ENCODE results near the gene SVOPL.

The SVOPL gene

DNA sequence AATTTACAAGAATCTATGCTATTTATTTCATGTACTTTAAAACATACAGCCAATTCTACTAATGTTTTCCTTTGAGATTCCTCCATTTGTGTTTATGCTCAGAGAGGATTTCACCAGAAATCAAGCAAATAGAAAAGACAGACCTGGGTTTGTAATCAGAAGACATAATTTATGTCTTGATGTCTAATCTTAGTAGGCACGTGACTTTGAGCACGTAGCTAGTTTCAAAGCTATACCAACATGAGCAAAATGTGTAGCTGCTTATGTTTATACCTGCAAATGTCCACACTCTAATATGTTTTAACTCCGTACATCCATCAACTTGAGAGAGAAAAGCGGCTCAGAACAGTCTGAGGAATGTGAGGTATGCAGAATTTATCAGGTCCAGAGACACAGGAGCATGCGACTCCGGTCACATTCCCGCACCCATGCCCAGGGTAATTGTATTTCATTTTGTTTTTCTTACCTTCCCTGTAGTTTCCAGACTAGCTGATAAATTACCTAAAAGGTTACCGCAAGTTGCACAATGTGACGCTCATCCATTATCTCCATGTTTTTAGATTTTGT, 40.0 kb downstream of the SVOPL start:
- DNase-seq (ENCODE audit: low read depth): no peak

DNA sequence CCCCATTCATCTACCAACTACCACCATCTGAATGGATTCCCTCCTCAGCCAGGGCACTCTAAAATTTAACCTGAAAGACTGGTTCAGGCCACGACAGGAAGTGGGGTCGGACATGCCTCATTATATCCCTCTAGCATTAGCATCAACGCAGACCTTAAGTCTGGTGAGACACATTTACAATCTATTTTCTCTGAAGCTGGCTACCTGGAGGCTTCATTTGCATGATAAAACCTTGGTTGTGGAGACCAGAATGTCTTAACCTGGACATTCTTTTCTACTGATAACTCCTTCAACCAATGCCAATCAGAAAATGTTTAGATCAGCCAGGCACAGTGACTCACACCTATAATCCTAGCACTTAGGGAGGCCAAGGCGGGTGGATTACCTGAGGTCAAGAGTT, 42.3 kb downstream of the SVOPL start:
- no peak for DNase-seq (ENCODE audit: low read depth)

DNA sequence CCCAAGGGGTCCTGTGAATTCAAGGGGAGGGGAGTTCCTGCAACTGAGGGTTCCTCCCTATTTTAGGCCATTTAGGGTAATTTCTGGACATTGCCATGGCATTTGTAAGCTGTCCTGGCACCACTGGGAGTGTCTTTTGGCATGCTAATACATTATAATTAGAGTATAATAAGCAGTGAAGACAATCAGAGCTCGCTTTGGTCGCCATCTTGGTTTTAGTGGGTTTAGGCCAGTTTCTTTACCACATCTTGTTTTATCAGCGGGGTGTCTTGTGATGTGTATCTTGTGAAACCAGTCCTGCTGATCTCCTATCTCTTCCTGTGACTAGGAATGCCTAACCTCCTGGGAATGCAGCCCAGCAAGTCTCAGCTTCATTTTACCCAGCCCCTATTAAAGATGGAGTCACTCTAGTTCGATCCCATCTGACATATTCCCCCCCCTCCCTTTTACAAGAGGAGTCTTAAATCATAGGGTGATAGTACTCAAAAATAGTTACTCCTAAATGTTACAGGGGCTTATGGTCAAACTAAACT, 43.2 kb downstream of the SVOPL start:
- no peak for DNase-seq (ENCODE audit: low read depth)

DNA sequence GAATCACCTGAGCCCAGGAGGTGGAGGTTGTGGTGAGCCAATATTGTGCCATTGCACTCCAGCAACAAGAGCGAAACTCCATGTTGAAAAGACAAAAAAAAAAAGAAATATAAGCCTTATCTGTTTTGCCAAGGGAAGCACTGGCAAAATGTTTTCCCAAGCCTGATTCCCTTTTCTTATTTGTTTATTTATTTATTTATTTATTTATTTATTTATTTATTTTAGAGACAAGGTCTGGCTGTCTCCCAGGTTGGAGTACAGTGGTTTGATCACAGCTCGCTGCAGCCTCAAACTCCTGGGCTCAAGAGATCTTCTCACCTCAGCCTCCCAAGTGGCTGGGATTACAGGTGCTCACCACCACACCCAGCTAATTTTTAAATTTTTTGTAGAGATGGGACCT, 44.2 kb downstream of the SVOPL start:
- DNase-seq (ENCODE audit: low read depth): no peak

DNA sequence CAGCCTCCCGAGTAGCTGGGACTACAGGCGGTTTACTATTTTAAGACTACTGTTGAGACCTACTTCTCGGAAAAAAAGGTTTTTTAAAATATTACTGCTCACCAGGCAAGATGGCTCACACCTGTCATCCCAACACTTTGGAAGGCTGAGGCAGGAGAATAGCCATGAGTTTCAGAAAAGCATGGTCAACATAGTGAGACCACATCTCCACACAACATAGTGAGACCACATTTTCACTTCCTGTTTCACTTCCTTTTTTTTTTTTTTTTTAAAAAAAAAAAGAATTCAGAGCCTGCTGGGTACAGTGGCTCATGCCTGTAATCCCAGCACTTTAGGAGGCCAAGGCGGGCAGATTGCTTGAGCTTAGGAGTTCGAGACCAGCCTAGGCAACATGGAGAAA, 46.5 kb downstream of the SVOPL start:
- no peak for DNase-seq (ENCODE audit: low read depth)

DNA sequence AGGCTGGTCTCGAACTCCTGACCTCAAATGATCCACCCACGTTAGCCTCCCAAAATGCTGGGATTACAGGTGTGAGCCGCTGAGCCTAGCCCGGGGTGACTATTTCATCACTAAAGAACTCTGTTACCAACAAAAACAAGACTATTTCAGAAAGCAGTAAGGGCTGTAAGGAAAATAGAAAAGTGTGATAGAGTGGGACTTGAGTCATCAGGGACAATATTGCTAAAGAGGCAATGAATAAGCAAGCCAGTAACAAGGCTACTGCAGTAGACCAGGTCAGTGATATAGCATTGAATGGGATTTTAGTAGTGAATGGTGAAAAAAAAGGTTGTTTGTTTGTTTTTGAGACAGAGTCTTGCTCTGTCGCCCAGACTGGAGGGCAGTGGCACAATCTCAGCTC, 51.7 kb downstream of the SVOPL start:
- DNase-seq (ENCODE audit: low read depth): no peak

DNA sequence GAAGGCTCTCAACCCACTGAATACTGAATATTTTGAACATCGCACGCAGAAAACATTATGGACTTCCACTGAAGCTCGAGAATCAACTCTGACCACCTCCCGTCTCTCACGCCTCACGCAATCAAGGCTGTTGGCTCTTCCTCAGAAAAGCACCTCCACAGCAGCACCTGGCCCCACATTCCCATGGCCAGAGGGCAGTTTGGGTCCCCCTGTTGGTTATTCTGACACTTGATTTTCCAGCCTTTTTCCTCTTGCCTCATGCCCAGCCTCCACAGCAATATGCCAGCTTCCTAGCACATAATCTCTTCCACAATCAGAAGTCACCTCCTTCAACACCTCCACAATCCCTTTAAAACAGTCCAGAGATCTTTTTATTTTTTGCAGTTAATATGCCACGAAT, 55.9 kb downstream of the SVOPL start:
- DNase-seq (ENCODE audit: low read depth): no peak

DNA sequence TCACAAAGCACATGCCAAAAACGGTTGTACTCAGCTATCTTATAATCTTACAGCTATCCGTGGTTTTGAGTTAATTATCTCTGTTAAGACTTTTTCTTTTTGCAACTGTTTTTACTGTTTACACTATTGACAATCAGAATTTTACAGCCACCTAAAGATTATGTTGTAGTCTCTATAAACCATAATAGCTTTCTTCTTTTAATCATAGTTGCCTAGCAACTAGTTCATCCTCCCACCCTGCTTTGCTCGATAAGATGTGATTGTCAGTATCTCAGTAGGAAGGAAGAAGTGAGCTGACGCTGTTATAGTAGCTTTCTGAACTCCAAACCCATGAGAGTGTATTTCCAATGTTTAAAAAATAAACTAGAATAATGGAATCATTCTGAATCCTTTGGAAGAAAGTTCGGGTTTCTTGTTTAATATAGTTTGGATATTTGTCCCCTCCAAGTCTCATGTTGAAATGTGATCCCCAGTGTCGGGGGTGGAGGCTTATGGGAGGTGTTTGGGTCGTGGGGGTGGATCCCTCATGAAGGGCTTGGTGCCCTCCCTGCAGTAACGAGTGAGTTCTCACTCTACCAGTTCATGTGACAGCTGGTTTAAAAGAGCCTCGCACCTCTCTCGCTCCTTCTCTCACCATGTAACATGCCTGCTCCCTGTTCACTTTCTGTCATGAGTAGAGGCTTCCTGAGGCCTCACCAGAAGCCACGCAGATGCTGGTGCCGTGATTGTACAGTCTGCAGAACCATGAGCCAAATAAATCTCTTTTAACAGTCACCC, 68.1 kb downstream of the SVOPL start:
- no peak for DNase-seq (ENCODE audit: low read depth)

DNA sequence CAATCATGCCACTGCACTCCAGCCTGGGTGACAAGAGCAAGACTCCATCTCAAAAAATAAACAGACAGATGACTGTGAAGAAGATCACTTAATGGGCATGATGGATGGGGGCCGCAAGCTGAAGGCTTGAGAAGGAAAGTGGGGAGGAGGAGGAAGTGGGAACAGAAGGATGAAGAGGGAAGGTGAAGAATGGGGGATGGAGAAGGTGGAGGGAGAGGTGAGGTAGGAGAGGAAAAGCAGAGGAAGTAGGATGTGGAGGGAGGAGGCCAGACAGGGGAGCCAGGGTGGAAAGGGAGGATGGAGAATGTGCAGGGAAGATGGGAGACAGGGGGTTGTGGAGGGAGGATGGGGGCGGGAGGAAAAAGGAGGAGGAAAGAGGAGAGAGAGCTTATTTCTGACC, 68.8 kb downstream of the SVOPL start:
- no peak for DNase-seq (ENCODE audit: low read depth)

DNA sequence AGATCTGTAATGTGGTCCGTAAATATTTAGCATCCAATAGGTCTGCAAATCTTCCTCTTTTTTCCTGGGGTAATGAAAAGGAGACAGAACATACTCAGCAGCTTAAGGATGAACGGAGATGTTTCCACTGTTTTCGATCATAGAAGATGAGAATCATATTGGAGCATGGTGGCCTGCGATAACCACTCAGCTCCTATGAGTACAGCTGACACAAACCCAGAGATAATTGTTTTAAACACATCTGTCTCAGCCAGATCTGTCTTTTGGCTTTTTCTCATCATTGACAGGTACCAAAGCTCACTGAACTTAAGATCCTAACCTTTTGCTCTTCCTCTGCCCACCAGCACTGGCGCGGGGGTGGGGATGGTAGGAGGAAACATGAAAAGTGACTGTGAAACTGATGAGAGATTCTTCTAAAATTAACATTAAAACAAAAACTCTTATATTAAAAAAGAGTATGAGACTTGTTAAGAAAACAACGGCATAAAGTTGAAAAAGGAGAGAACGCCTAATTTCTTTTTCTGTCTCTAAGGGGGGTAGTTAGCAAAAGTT, 71.0 kb downstream of the SVOPL start:
- no peak for DNase-seq (ENCODE audit: low read depth)

DNA sequence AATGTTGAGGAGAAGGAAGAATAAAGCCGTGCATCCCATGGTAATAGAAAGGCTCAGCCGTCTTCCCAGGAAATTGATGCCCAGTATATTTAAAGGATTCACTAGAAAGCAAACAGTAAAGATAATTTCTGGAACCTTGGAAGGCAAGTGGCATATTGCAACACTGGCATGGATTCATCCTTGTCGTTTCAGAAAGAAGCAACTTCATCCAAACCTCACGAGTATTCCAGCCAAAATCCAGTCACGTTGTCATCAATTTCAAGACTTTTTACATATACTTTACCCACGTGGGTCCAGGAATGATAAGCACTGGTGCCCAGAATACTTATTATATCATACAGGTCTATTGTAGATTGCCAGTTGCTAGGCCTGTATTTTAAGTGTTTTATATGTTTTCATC, 73.8 kb downstream of the SVOPL start:
- DNase-seq (ENCODE audit: low read depth): no peak

DNA sequence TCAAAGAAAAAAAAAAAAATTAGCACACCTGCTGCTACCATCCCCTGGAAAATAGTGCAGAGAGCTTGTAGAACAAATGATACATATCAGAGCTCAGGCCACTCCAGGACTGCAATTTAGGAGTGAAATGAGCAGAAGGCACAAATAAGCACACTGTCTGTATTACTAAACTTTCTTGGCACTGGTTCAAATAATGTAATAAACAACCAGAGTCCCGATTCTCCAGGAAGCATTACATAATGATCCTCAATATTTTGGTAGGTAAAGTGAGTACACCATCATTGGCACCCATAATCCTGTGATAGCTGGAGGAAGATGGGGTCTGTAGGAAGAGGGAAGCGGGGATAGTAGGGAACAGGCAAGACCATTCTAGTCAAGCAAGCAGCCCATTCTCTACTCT, 74.3 kb downstream of the SVOPL start:
- DNase-seq (ENCODE audit: low read depth): no peak

DNA sequence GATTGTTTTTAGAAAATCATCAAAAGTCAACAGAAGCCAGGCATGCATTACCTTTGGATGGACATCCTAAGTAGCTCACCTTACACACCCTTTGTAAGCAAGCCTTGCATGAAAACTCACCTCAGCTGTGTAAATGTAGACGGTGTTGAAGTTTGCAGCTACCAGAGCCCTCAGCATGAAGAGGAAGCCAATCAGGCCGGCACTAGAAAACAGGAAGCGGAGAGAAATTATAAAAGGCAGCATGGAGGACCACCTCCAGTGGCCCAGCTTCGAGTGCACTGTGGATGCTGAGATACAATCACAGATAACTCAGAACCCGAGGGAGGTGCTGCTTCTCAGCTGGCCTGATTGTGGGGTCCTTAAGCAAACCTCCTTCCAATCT, 75.3 kb downstream of the SVOPL start:
- DNase-seq (ENCODE audit: low read depth): no peak

DNA sequence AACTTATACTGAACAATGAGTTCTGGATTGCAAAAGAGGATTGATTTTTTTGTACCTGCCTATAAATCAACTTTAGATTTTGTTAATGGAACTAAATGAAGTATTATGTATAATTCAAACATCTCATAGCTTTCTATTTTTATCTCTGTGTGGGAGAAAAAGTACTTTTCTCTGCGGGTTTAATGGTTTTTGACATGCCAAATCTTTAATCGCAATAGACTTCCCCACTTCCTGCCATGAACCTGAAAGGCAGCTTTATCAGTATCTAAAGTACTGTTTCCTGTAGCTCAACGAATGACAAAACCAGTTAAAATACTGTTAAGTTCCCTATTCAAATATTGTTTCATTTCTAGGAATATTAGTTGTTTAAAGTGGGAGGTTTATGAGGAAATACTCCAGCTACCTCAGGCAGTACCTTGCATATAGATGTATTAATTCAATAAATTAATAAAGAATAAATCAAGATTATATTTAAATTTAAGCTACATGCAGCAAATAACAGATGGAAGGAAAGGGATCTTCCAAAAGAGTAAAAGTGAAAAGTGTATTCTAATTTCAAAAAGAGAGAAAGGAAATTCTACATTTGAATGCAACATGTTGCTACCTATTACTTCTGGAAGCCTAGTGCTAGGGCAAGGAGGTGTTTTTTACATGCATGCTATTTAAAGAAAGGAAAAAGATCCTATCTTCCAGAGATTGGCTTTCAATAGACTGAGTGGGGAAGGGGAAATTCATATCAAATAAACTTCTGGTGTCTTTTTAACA, 75.9 kb downstream of the SVOPL start:
- DNase-seq (ENCODE audit: low read depth): no peak

DNA sequence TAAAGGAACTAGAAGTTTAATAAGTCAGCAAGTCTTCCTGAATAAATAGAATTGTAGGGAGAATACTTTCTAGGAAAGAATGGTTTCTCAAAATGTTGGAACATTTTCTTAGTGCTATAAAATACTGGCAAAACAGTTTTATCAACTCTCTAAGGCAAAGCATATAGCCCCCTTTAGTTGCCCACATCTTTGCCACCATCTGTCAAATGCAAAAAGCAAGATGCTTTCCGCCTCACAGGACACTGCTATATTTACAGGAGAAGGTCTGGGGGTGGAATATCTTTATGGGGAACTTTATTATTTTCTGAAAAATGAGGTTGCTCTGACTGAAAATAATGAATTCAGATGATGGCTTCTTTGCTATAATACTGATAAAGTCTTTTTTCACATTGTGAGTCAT, 78.3 kb downstream of the SVOPL start:
- DNase-seq (ENCODE audit: low read depth): no peak

DNA sequence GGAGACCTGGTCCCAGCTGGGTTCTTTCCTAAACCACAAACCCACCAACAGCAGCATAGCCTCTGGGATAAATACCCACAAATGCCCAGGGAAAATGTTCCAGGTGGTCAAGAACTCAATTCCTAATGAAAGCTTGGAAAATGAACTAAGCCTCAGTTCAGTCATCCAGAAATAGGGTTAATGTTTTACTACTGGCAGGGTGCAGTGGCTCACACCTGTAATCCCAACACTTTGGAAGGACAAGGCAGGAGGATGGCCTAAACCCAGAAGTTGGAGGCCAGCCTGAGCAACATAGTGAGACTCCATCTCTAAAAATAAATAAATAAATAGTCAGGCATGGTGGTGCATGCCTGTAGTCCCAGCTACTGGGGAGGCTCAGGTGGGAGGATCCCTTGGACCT, 82.2 kb downstream of the SVOPL start:
- no peak for DNase-seq (ENCODE audit: low read depth)

DNA sequence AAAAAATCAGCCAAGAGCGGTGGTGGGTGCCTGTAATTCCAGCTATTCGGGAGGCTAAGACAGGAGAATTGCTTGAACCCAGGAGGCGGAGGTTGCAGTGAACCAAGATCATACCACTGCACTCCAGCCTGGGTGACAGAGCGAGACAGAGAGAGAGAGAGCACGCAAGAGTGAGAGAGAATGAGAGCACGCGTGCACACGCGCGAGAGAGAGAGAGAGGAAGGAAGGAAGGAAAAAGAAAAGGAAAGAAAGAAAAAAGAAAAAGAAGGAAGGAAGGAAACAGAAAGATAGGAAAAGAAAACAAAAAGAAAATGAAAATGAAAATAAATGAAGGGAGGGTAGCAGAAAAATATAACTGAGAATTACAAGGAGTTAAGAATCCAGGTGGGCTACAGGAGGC, 82.7 kb downstream of the SVOPL start:
- no peak for DNase-seq (ENCODE audit: low read depth)

DNA sequence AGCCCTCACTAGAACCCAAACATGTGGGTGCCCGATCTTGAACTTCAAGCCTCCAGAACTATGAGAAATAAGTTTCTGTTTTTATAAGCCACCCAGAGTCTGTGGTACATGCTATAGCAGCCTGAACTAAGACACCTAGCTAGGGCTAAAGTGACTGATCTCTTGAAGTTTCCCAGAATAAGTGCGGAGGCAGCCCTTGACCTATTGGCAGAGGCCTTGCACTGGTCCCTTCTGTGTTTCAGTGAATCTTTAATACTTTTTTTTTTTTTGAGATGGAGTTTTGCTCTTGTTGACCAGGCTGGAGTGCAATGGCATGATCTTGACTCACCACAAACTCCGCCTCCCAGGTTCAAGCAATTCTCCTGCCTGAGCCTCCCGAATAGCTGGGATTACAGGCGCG, 85.1 kb downstream of the SVOPL start:
- no peak for DNase-seq (ENCODE audit: low read depth)

DNA sequence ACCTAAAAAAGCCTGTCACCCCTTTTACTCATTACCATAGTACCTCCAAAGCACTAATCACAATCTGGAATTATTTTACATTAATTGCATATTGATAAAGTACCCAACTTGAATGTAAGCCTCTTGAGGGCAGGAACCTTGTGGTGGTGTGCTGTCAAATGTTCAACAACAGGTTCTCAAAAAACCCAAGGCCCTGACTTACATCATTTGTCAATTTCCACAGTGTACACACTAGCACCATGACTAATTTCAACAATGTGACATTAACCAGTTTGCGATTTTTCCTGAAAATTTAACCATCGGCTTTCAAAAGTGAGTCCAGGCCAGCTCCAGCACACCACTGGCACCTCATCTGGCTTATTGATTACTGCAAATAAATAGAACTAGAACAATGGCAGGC, 87.5 kb downstream of the SVOPL start:
- DNase-seq (ENCODE audit: low read depth): no peak

DNA sequence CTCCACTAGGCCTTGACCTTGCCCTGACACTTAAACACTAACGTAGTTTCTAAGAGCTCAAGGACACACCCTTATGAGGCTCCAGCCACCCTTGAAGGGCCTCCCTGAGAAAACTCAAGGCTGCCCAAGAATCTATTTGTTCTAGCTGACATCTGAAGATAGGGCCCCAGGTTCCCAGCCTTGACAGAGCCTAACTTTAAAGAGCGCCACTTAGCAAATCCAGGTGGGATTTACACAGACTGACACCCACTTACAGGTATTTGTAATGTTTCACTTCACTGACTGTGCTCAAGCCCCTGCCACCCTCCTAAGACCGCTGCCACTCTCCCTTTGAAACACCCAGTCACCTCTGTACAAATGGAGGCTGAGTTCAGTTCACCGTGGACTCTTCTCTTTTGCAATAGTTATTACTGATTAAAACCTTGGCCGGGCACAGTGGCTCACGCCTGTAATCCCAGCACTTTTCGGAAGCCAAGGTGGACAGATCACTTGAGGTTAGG, 90.4 kb downstream of the SVOPL start:
- no peak for DNase-seq (ENCODE audit: low read depth)

DNA sequence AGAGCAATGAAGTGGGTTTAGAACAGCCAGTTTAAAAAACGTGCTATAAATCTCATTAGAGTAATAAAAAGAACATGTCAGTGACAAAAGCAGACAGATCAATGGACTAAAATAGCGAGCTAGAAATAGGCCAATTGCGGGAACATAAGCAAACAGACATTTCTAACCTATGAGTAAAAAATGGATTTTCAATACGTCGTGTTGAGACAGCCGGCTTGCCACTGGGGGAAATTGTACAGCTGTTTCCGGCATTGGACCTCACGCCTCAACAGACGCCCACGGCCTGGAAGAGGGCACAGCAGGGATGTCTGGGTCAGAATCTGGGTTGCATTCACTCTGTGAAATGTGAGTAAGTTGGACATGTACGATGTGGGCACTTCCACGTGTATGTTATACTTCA, 92.9 kb downstream of the SVOPL start:
- DNase-seq (ENCODE audit: low read depth): no peak

DNA sequence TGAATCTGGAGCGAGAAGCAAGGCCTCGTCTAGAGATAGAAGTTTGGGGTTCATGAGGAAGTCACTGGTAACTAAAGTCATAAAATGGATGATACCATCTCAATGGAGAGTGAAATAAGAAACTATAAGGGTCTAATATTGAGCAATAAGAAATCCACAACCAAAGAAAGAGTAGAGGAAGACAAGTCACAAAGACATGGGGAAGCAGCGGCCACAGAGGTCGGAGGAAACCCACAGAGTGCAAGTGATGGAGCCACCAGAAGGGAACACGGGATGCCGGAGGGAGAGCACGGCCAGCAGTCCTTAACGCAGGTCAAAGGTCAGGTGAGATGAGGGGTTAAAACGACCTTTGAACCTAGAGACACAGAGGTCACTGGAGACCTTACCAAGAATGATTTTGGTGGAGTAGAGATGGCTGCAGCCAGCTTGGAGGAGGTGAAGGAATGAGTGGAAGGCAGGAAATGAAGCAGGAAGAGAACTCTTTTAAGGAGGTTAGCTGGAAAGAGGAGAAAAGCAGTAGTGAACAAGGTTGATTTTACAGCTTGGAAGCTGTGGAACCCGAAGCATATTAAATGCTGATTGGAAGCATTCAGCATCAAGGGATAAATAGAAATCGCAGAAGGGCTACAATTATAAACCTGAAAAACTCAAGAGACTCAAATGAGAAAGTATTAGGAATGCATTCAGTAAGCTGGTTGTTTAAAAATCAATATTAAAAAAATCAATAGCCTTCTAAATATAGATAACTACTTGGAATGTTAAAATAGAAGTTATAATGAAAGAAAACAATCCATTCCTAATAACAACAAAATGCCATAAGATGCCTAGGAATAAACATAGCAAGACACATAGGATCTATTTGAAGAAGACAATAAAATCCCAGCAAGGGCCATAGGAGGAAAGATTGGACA, 93.7 kb downstream of the SVOPL start:
- no peak for DNase-seq (ENCODE audit: low read depth)
